NOMO-1 treated with DMSO at 0.1 percent for 48 hours (cell line): ENCODE data around the gene ITPRIPL1.

Experiments used
- DNase-seq: peaks from one replicate; lab custom pipeline; 2025; ENCODE audit not compliant: unreplicated experiment; lab: John Stamatoyannopoulos, UW

The ITPRIPL1 gene

GRCh38 chr2:96320728-96321622, 4.1 kb upstream of the ITPRIPL1 start:
- DNase-seq, result no peak

DNA sequence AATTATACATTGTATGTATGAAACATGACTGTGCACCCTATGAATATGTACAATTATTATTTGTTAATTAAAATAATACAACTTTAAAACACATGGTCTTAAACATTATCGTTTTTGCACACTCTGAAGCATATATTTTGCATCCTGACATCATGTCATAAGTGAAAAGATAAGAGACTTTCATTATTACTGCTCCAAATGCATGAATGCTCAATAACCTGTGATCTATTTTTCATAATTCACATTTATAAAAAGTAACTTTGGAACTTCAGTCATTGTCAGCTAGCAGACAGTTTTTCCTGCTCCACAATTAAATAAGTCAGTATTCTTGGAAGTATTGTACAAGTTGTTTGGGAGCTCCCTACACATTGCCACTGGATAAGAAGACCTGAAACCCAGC, 1.3 kb upstream of the ITPRIPL1 start:
- no peak for DNase-seq

GRCh38 chr2:96324721-96325040, 436 bp upstream of the ITPRIPL1 start:
- DNase-seq, result no peak

DNA sequence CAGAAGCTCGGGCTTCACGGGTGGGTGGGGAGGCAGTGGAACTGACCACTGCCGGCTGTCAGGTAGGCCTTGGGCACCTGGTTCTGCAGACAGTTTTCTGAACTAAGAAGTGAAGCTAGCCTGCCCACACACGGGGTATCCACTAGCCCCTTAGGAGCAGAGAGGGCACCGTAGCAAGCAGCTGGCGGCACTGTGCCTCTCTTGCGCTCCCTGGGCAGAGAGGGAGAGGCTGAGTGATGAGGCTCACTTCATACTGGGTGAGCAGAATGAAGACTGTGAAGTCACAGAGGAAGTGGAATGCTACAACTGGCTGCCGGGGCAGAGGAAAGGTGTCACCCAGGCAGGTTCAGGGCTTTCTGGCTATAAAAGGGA, 753 bp downstream of the ITPRIPL1 start:
- DNase-seq, result no peak

DNA sequence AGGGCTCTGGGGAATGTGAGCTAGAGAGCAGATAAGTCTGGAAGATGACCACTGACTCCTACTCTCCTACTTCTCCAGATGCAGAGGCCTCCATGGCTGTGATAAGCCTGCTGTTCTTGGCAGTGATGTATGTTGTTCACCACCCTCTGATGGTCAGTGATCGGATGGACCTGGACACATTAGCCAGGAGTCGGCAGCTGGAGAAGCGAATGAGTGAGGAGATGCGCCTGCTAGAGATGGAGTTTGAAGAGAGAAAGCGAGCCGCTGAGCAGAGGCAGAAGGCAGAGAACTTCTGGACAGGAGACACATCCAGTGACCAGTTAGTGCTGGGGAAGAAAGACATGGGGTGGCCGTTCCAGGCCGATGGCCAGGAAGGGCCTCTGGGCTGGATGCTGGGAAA, 1.4 kb downstream of the ITPRIPL1 start:
- DNase-seq, result no peak

DNA sequence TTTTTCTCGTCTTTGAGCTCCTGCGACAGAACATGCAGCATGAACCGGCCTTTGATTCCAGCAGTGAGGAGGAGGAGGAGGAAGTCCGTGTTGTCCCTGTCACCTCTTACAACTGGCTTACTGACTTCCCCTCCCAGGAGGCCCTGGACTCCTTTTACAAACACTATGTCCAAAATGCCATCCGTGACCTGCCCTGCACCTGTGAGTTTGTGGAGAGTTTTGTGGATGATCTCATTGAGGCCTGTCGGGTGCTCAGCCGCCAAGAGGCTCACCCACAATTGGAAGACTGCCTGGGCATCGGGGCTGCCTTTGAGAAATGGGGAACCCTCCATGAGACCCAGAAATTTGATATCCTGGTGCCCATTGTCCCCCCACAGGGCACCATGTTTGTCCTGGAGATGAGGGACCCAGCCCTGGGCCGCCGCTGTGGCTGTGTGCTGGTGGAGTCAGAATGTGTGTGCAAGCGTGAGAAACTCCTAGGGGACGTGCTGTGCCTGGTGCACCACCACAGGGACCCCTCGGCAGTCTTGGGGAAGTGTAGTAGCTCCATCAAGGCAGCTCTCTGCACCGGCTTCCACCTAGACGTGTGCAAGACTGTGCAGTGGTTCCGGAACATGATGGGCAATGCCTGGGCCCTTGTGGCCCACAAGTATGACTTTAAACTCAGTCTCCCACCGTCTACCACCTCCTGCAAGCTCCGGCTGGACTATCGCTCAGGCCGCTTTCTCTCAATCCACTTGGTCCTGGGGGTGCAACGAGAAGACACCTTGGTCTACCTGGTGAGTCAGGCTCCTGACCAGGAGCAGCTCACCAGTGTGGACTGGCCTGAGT, 2.1 kb downstream of the ITPRIPL1 start:
- DNase-seq, result no peak

DNA sequence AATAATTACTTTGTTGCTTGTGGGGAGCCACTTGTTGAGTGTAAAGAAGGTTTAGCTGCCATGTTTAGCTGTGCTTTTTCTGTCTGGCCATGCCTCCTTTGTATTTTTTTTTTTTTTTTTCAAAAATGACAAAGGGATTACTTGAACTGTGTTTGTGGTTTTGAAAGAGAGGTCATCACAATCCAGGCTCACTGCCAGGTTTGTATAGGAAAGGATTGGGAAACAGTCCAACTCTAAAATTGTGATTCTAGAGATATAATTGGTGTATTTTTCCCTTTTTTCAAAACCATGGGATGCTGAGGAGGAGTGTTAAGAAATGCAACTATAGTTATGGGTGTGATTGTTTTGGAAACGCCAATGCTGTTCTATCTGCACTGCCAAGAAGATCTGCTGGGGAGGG, 4.3 kb downstream of the ITPRIPL1 start:
- no peak for DNase-seq

GRCh38 chr2:96329874-96330273, 4.8 kb downstream of the ITPRIPL1 start:
- no peak for DNase-seq

DNA sequence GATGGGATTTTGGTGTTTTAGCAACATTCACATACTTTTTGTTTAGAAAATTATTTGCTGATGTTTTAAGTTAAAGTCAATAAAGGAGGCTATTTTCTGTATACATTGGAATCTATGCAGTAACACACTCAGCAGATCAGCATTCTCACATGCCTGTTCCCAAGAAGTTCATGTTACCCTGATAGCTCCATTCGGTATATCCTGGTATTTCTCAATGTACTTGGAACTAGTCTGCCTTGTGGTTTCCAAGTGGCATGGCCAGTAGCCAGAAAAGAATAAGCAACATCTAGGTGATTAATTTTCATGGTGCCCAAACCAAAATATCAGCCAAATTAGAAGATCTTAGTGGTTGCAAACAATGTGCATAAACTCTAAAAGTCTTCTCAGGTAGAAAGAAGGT, 5.3 kb downstream of the ITPRIPL1 start:
- DNase-seq, result no peak

DNA sequence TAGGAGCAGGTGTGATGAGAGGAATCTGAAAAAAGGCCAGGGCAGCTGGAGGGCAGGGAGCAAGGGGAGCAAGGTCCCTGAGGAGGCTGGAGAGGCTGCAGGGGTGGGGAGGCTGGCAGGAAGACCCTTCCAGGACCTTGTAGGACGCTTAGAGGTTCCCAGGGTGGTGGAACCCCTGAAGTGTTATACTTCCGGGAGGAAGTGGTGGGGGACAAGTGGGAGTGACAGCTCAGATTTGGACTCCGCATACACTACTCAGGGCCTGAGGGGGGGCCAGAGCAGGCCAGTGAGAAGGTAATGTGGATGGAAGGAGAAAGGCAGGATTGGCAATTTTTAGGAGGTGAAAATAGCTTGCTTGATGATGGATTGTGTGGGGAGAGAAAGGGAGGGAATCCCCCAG, 8.6 kb downstream of the ITPRIPL1 start:
- no peak for DNase-seq

- DNase-seq, result no peak
Observed at GRCh38 chr2:96336104-96336775, 11.1 kb downstream of the ITPRIPL1 start.

GRCh38 chr2:96336873-96337272, 11.8 kb downstream of the ITPRIPL1 start:
- DNase-seq, result peak; percentile 69

- no peak for DNase-seq
Observed at GRCh38 chr2:96340493-96341414, 15.6 kb downstream of the ITPRIPL1 start.

- no peak for DNase-seq
Observed at GRCh38 chr2:96341641-96342040, 16.5 kb downstream of the ITPRIPL1 start.

GRCh38 chr2:96342085-96342484, 17.0 kb downstream of the ITPRIPL1 start:
- no peak for DNase-seq

DNA sequence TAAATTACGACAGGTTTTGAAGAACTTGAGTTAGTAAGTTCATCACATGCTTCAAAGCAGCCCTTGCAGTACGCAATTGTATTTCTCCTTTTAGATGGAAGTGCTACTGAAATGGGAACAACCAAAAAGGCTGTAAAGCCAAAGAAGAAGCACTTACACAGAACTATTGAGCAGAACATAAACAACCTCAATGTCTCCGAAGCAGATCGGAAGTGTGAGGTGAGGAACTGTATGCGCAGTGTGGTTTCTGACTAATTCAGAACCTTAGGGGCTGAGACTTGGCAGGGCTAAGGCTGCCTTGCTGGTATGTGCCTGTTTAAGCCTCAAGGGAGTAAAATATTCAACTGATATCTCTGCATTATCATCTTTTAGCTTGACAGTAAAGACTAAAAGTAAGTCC, 18.9 kb downstream of the ITPRIPL1 start:
- DNase-seq, result no peak

DNA sequence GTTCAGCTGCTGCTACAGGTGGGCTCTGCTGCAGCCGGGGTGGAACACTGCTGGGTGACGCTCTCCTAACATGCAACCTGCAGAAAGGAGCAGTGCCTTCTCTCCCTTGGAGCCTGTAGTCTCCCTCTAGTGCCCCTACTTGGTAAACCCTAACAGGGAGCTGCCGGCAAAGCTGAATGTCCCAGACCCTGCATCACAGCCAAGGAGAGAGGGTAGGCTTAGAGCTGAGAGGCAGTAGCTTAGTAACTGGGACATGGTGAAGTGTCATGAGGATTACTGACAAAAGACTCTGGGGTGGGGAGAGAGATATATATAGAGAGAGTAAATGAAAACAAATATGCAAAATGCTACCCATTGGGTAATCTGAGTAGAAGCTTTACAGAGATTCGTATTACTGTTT, 20.3 kb downstream of the ITPRIPL1 start:
- DNase-seq, result no peak

DNA sequence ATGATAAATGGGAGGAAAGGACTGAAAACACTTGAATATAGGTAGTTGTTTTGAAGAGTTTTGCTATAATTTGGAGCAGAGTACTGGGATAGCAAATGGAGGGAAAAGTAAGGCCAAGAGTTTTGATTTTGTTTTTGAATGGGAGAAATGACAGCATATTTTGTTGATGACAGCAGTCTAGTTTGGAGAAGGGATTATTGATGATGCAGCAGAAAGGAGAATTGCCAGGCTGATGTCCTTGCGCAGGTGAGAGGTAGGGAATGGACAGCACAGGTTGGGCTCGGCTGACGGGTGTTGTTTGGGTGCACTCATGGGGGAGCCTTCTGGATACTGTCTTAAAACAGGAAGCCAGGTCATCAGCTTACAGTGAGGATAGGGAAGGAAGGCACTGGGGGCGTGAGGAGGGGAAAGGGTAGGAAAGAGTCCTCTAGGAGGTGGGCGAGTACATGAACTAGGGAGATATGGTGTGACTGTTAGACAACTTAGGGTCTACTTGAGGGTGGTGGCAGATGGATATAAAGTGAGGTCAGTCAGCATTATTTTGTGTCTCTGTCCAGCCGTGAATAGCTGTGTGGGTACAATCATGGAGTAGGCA, 20.8 kb downstream of the ITPRIPL1 start:
- DNase-seq, result no peak

GRCh38 chr2:96347395-96347794, 22.3 kb downstream of the ITPRIPL1 start:
- no peak for DNase-seq

DNA sequence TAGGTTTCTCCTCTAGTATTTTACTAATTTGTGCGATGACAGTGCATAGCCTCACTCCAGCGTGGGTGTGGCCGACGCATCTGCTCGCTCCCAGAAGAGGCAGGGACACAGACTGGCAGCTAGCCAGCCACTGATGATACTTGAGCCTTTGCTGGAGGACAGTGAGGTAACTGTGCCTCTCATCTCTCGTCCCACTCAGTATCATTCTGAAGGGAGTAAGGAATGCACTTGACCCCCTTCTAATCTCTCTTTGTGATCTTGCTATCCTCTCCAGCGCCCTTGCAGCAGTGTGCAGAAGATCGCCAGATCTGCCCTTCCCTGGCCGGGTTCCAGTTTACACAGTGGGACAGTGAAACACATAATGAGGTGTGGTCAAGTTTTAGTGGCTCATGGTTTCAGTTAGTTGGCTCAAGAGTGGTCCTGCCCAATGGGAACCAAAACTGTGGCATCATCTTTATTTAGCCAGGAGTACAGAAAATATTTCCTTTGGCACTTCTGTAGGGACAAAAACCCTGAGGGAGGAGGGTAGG, 28.0 kb downstream of the ITPRIPL1 start:
- no peak for DNase-seq
